AG04450 (cell line): ENCODE results near the gene RUFY1. TPM values are rescaled to one million over a fixed set of nuclear protein-coding genes. Genes with fewer than 3 reads are reported as not detected.
"Not testable (repeated sequence)": the region's sequence is repeated elsewhere in the genome, so short reads cannot be mapped to it uniquely, and the experiment has no call there.

ENCODE experiments used
- CTCF ChIA-PET: fragments of 300-600, 350-600 bp; formaldehyde crosslinking; extraction: SDS; loops from one replicate; lab custom pipeline; 2022; ENCODE audit warnings: antibody characterized with exemption, inconsistent platforms; lab: Charles Lee
- POLR2A ChIA-PET: fragments of 350-600 bp; formaldehyde crosslinking; extraction: SDS; loops from one replicate; lab custom pipeline; 2021; ENCODE audit warnings: antibody characterized with exemption, inconsistent platforms; lab: Yijun Ruan, JAX
- DNase-seq: peaks from one replicate; pipeline ENCODE4 v3.0.0-alpha.2; 2011; ENCODE audit warnings: low read depth, low spot score
- H3K27ac ChIP-seq: one replicate; pipeline ENCODE4 v1.5.1; 2012; ENCODE audit warnings: low read depth, low read length, control low read depth
- H3K27me3 ChIP-seq: one replicate; pipeline ENCODE4 v1.6.0; 2012; ENCODE audit warnings: low read length; ENCODE audit not compliant: control insufficient read depth, insufficient read depth
- H3K4me3 ChIP-seq: 2 replicates; pipeline ENCODE4 v1.5.1; 2011; ENCODE audit warnings: mild to moderate bottlenecking, low read depth, low read length, control low read depth
- H3K9me3 ChIP-seq: 2 replicates; pipeline ENCODE4 v1.5.1; 2012; ENCODE audit warnings: low read length; ENCODE audit not compliant: control insufficient read depth, insufficient read depth
- polyA minus RNA-seq: library from RNA; depleted of rRNA, polyadenylated mRNA; stranded (reverse); fragments of >200 nt; gene quantifications from 2 replicates; pipeline ENCODE4 v1.2.3, GENCODE V29; 2011; rRNA and poly(A)+ RNA removed
- polyA plus RNA-seq: library from polyadenylated mRNA; depleted of rRNA; stranded (reverse); fragments of >200 nt; gene quantifications from 2 replicates; pipeline ENCODE4 v1.2.3, GENCODE V29; 2011; rRNA removed
- TF ChIP-seq, protein P1 (sequence below): IDR thresholded peaks from 2 replicates; pipeline ENCODE4 v1.5.1; 2011; ENCODE audit warnings: low read depth, low read length, control low read depth, inconsistent platforms

Gene RUFY1, protein sequence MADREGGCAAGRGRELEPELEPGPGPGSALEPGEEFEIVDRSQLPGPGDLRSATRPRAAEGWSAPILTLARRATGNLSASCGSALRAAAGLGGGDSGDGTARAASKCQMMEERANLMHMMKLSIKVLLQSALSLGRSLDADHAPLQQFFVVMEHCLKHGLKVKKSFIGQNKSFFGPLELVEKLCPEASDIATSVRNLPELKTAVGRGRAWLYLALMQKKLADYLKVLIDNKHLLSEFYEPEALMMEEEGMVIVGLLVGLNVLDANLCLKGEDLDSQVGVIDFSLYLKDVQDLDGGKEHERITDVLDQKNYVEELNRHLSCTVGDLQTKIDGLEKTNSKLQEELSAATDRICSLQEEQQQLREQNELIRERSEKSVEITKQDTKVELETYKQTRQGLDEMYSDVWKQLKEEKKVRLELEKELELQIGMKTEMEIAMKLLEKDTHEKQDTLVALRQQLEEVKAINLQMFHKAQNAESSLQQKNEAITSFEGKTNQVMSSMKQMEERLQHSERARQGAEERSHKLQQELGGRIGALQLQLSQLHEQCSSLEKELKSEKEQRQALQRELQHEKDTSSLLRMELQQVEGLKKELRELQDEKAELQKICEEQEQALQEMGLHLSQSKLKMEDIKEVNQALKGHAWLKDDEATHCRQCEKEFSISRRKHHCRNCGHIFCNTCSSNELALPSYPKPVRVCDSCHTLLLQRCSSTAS
- 24.1 and 31.1 TPM in 2 replicates for polyA plus RNA-seq
- 23.2 and 24.0 TPM in 2 replicates for polyA minus RNA-seq

DNA sequence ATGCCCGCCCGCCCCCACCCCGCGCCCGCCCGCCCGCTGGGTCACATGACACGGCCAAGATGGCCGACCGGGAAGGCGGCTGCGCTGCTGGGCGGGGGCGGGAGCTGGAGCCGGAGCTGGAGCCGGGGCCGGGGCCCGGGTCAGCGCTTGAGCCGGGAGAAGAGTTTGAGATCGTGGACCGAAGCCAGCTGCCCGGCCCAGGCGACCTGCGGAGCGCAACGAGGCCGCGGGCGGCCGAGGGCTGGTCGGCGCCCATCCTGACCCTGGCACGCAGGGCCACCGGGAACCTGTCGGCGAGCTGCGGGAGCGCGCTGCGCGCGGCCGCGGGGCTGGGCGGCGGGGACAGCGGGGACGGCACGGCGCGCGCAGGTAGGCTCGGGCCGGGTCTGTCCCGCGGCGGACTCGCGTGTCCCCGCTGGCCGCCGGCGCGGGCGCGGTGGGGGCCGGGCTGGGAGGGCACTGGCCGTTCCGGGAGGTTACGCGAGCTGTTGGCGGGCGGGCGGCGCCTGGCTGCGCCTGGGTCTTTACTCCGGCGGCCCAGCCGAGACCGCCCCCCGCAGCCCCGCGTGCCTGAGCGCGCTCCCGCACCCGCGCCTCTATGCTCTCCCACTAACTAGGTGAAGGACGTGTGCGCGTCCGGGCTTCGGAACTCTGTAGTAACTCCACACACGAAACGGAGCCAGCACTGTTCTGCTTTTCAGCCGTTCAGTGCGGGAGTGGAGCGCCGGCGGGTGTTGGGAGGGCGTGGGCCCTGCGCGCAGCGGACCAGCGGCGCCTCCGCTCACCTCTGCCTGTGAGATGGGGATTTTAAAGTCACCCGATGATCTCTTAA lies at the start of gene RUFY1:
Gene RUFY1 (plus strand): TSS at position 44 of the 832 bp plus-strand sequence. CDS start 16 bp downstream, at position 60.
- Histone ChIP-seq H3K27me3 (no peaks in the 10 kb centered on the region), H3K27ac (peak within 1 kb of the TSS; percentile 91), H3K9me3 (no peaks in the 10 kb centered on the region), H3K4me3 (peak within 1 kb of the TSS; percentile 61)
- CTCF ChIA-PET: interaction anchor here (0.6 kb wide), 1 partner anchor 136 kb away, joined by 3 read pairs; no protein-coding TSS in a partner anchor
- peak; percentile 32 for DNase-seq
- POLR2A ChIA-PET: interaction anchor here (2.0 to 2.3 kb wide), 2 partner anchors 8 to 73 kb away, joined by 10 to 22 read pairs; partner anchors contain the start of gene HNRNPH1
- TF ChIP-seq, protein P1, sequence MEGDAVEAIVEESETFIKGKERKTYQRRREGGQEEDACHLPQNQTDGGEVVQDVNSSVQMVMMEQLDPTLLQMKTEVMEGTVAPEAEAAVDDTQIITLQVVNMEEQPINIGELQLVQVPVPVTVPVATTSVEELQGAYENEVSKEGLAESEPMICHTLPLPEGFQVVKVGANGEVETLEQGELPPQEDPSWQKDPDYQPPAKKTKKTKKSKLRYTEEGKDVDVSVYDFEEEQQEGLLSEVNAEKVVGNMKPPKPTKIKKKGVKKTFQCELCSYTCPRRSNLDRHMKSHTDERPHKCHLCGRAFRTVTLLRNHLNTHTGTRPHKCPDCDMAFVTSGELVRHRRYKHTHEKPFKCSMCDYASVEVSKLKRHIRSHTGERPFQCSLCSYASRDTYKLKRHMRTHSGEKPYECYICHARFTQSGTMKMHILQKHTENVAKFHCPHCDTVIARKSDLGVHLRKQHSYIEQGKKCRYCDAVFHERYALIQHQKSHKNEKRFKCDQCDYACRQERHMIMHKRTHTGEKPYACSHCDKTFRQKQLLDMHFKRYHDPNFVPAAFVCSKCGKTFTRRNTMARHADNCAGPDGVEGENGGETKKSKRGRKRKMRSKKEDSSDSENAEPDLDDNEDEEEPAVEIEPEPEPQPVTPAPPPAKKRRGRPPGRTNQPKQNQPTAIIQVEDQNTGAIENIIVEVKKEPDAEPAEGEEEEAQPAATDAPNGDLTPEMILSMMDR: no peak

DNA sequence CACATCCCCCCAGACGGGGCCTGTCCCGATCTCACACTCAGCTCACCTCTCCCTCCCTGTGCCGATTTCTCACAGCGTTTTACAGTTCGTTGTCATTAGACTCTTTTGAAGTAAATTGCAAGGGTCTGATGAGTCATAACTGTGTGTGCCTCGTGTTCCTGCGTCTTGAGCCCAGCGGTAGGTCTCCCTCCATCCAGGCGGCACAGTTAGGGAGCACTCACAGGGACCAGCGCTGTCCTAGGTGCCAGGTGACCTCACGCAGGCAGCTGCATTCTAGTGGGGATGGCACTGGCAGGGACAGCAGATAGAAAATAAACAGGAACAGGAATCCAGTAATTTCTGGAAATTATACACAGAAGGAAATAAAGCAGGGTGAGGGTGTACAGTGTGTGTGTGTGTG lies 48.4 kb upstream of the RUFY1 start:
- DNase-seq, H3K9me3 ChIP-seq, H3K27me3 ChIP-seq, POLR2A ChIA-PET, H3K4me3 ChIP-seq, CTCF ChIA-PET, H3K27ac ChIP-seq: not testable (repeated sequence)

DNA sequence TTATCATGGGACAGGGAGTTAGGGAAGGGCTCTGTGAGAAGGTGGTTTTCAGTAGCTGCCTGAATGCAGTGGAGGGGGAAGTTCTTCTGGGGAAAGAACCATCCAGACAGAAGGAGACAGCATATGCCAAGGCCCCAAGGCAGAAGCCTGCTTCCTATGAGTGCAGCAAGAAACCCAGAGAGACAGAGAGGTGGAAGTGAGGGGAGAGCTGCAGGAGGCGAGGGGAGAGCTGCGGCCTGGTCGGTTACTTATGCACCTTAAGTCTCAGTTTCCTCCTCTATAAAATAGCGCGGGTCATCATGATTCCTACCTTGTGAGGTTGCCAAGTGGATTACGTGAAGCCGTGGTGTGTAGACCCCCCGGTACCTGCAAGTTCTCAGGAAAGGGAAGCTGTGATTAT lies 47.9 kb upstream of the RUFY1 start:
- H3K9me3 ChIP-seq, CTCF ChIA-PET: not testable (repeated sequence)

DNA sequence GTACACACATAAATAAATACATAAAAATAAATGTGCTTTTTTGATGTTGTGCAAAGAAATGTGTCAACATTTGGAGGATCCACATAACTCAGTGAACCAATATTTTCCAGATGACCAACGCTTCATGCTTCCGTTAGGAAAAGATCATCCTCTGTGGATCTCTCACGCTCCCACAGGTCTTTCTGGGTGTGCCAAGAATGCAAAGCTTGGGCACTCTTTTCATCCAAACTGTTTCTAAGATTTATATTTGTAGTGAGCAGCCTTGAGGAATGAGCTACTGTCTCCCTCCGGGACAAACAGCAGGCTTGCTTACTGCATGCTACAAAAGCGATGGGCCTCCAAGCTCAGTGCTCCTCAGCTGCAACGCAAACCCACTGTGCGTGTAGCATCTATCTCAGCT lies 46.2 kb upstream of the RUFY1 start:
- Histone ChIP-seq H3K27ac (no peak overlapping the region), H3K9me3 (no peaks in the 10 kb centered on the region; the same call in 1 of the 2 replicates), H3K27me3 (peaks cover 3% of the 10 kb centered on the region), H3K4me3 (no peak overlapping the region)
- ChIA-PET CTCF (no interaction called here), POLR2A (no interaction called here)
- TF ChIP-seq, protein P1: no peak
- no peak for DNase-seq

More for the DNA sequence above, 47.9 kb upstream of the RUFY1 start:
- POLR2A ChIA-PET, H3K27ac ChIP-seq, H3K27me3 ChIP-seq, H3K4me3 ChIP-seq, DNase-seq: not testable (repeated sequence)

DNA sequence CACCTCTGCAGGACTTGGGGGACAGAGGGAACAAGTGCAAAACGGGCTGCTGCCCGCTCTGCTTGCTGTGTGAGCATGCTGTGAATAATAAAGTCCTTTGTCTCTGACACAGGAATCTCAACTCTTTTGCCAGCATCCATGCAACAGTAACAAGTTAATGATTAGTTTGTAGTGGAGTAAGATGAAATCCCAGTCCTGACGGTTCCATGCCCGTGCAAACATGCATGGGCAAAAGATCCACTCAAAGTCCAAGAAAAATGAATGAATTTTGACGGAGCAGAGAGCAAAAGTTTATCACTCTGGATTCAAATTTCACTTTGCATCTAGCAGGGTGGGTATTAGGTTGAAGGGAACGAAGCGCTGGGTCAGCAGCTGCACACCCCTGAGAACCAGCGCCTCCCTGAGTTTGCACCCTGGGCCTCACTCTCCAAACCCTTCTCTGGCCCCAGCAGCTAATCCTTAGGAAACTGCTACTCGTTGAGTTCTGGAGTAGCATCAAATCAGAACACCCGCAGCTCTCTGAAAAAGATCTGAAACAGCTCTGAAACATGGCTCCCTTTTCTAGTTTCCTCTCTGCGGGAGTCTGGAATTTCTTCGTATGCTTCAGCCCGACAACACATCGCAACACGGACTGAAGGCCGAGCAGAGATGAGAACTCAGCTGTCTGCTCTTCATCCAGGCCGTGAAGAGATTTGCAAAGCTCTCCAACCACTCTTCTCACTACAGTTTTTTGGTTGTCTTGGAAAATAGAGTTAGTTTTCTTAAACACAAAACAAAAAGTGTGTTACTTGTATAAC lies 45.6 kb upstream of the RUFY1 start:
- TF ChIP-seq, protein P1: no peak
- no peaks in the 10 kb centered on the region; the same call in 1 of the 2 replicates for H3K9me3 ChIP-seq

More for the DNA sequence above, 45.6 kb upstream of the RUFY1 start:
- Histone ChIP-seq H3K27me3 (peaks cover 3% of the 10 kb centered on the region), H3K27ac (no peak overlapping the region), H3K4me3 (no peak overlapping the region)
- no peak for DNase-seq
- CTCF ChIA-PET: no interaction called here
- POLR2A ChIA-PET: no interaction called here
